Activated CD4-positive, alpha-beta T cell treated with anti-CD3 and anti-CD28 coated beads, Interleukin-2, amount 50 U/mL, for 48 hours (primary cell): Measurements from ENCODE around the gene GCN1.
"Not testable (repeated sequence)": the region's sequence is repeated elsewhere in the genome, so short reads cannot be mapped to it uniquely, and the experiment has no call there.

Experiments used
- DNase-seq, 2 experiments: peaks; one replicate each; pipeline ENCODE4 v3.0.0-alpha.2; 2020

GCN1 gene

GRCh38 chr12:120194534-120195395, at the start of gene GCN1:
GCN1 (minus strand) TSS chr12:120194715; CDS start chr12:120194697, 18 bp downstream.
- peak; percentile 89 to 90 for DNase-seq

- no peak for DNase-seq
Measured at GRCh38 chr12:120242971-120243699, 48.6 kb upstream of the GCN1 start.

GRCh38 chr12:120242275-120242799, 47.8 kb upstream of the GCN1 start:
- DNase-seq = no peak

GRCh38 chr12:120241561-120242274, 47.2 kb upstream of the GCN1 start:
- DNase-seq = no peak

GRCh38 chr12:120240495-120240833, 45.9 kb upstream of the GCN1 start:
- no peak for DNase-seq

- DNase-seq = no peak
Measured at GRCh38 chr12:120239776-120240494, 45.4 kb upstream of the GCN1 start.

GRCh38 chr12:120238839-120239445, 44.4 kb upstream of the GCN1 start:
- no peak for DNase-seq

GRCh38 chr12:120238217-120238616, 43.7 kb upstream of the GCN1 start:
- no peak for DNase-seq

- DNase-seq = no peak
Measured at GRCh38 chr12:120237360-120238171, 43.1 kb upstream of the GCN1 start.

- DNase-seq = not testable (repeated sequence)
Measured at GRCh38 chr12:120236809-120237208, 42.3 kb upstream of the GCN1 start.

- no peak for DNase-seq
Measured at GRCh38 chr12:120235369-120236323, 41.1 kb upstream of the GCN1 start.

- no peak for DNase-seq
Measured at GRCh38 chr12:120234643-120235368, 40.3 kb upstream of the GCN1 start.

GRCh38 chr12:120231316-120232011, 36.9 kb upstream of the GCN1 start:
- DNase-seq = peak; percentile 82 to 89

GRCh38 chr12:120230974-120231315, 36.4 kb upstream of the GCN1 start:
- no peak for DNase-seq

GRCh38 chr12:120230326-120230973, 35.9 kb upstream of the GCN1 start:
- DNase-seq = no peak

GRCh38 chr12:120229487-120230325, 35.2 kb upstream of the GCN1 start:
- DNase-seq = no peak

- DNase-seq = no peak
Measured at GRCh38 chr12:120229071-120229486, 34.6 kb upstream of the GCN1 start.
